ENCODE data around the gene GART. TPM values are rescaled to one million over a fixed set of nuclear protein-coding genes. Genes with fewer than 3 reads are reported as not detected.

GART gene
- polyA plus RNA-seq, 2 donors = 10.6 to 27.1 TPM

DNA sequence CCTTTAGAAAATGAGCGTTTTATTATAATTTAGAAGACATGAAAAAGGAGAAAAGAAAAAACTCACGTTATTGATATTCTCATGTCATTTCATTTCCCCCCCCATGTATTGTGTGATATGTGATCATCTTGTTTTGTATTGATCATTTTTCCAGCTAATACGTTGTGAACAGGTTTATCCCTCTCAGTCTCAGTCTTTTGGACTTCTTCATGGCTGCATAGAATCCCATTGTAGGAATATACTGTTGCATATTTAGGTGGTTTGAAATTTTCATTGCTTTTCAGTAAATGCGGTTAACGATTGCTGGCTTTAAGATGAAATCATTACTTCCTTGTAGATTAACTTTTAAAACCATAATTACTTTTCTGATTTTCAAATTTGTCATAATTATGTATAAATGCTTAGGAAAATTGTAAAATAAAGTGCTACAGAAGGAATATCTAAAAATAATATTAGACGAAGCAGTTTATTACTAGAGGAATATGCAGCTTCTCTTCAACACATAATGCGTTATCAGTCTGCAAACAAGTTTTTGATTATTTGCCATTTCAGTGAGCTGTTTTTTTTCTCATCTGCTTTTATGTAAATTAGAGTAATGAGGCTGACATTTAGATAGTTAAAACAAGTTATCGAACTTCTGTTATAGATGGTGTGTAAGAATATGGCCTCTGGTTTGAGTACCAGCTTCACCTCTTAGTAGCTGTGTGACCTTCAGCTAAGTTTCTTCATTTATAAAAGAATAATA lies 2.7 kb upstream of the GART start:
- 2 to 6% methylated on average over 8 of the region's 8 CpGs for WGBS, 2 donors
- peak overlapping the region in 1 of 2 donors; percentile 93 for H3K4me3 ChIP-seq (ENCODE audit: low read depth in 1 of 2, low read length in 2 of 2)

DNA sequence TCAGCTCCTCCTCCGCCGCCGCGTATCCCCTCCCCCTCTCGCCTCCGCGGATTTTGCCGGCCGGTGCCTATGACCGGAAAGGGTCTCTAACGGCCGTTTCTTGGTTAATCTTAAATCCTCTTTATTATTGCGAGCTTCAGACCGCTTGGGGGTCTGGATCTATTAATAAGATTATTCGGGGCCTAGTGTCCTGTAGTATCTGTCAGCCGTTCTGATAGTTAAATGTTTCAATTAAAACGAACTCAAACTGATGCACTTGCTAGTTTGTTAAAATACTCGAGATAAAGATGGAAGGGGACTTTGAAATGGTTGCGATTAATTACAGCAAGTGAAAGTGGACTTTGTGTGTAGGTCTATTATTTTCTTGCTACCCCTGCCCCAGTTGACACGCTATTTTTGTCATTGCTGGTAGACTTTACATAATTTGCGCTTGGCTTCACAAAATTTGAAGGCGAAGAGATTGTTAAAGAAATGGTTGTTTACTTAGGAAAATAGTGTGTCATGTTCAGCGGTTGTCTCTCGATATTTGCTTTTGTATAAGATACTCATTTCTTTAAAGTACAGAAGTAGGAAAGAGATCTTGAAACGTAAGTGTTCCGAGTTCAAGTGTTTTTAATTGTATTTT lies 1.7 kb upstream of the GART start:
- H3K36me3 ChIP-seq (ENCODE audit: control insufficient read depth in 2 of 2, insufficient read depth in 2 of 2, low read length in 1 of 2) = no peaks in the 10 kb centered on the region
- no peaks in the 10 kb centered on the region for H3K4me1 ChIP-seq (ENCODE audit: control insufficient read depth in 2 of 2, insufficient read depth in 2 of 2, low read length in 1 of 2)
- 0 to 1% methylated on average over 26 of the region's 26 CpGs for WGBS, 2 donors

More for the DNA sequence above, 2.7 kb upstream of the GART start:
- Histone ChIP-seq H3K27me3 (ENCODE audit: control insufficient read depth in 1 of 2, insufficient read depth in 2 of 2, low read length in 2 of 2) (no peaks in the 10 kb centered on the region), H3K27ac (ENCODE audit: low read depth in 2 of 2, low read length in 1 of 2) (no peak overlapping the region), H3K36me3 (ENCODE audit: control insufficient read depth in 2 of 2, insufficient read depth in 2 of 2, low read length in 1 of 2) (peaks cover 1% of the 10 kb centered on the region in 2 donors), H3K4me1 (ENCODE audit: control insufficient read depth in 2 of 2, insufficient read depth in 2 of 2, low read length in 1 of 2) (no peaks in the 10 kb centered on the region), H3K9me3 (ENCODE audit: control insufficient read depth in 2 of 2, insufficient read depth in 1 of 2, low read depth in 1 of 2, low read length in 1 of 2) (no peaks in the 10 kb centered on the region)

DNA sequence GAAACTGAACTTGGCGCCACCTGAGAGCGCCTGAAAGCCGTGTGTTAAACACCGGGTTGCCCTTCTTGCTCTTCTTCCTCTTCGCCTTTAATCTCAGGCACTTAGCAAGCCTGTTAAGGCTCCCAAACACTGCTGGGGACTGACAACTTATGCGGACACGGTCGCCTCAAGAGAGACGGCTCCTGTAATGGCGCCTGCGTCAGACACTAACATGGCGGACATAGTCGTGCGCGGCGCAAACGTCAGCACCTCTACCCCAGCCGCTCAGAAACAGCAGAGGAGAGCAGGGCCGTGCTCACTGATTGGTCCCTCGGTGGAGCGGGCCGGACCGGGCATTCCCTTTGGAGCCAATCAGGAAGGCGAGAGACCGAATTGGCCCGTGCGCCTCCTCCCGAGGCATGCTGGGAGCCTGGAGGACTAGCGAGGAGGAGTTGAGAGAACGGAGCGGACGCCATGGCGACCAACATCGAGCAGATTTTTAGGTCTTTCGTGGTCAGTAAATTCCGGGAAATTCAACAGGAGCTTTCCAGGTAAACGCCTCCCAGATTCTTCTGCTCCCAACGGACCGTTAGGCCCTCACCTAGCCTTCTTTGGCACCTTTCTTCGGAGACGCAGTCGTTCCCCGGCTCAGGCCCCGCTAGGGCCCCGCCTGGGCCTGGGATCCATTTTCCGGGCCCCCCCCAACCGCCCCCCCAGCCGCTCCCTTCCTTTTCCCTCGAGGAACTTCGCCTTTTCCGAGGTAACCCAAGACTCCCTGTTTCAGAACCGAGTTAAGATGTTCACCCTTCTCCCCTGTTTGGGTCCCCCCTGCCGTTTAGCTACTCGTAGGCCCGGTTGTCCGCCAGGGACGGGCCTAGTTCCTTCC lies 955 bp upstream of the GART start, which contains the start of gene SON:
SON (plus strand) TSS at position 399 of the 865 bp plus-strand sequence; CDS start at position 454, 55 bp downstream.
- Histone ChIP-seq H3K9me3 (ENCODE audit: control insufficient read depth in 2 of 2, insufficient read depth in 1 of 2, low read depth in 1 of 2, low read length in 1 of 2) (no peaks in the 10 kb centered on the region), H3K36me3 (ENCODE audit: control insufficient read depth in 2 of 2, insufficient read depth in 2 of 2, low read length in 1 of 2) (no peaks in the 10 kb centered on the region), H3K27me3 (ENCODE audit: control insufficient read depth in 1 of 2, insufficient read depth in 2 of 2, low read length in 2 of 2) (no peaks in the 10 kb centered on the region), H3K27ac (ENCODE audit: low read depth in 2 of 2, low read length in 1 of 2) (peak within 1 kb of the TSS; percentile 100), H3K4me3 (ENCODE audit: low read depth in 1 of 2, low read length in 2 of 2) (peak within 1 kb of the TSS; percentile 74 to 93), H3K4me1 (ENCODE audit: control insufficient read depth in 2 of 2, insufficient read depth in 2 of 2, low read length in 1 of 2) (no peaks in the 10 kb centered on the region)
- 0 to 1% methylated on average over 56 of the region's 57 CpGs for WGBS, 2 donors

More for the DNA sequence above, 1.7 kb upstream of the GART start:
- H3K4me3 ChIP-seq (ENCODE audit: low read depth in 1 of 2, low read length in 2 of 2) = peak overlapping the region; percentile 74 to 93
- H3K27ac ChIP-seq (ENCODE audit: low read depth in 2 of 2, low read length in 1 of 2) = peak overlapping the region; percentile 98
- no peaks in the 10 kb centered on the region for H3K27me3 ChIP-seq (ENCODE audit: control insufficient read depth in 1 of 2, insufficient read depth in 2 of 2, low read length in 2 of 2)
- H3K9me3 ChIP-seq (ENCODE audit: control insufficient read depth in 2 of 2, insufficient read depth in 1 of 2, low read depth in 1 of 2, low read length in 1 of 2) = no peaks in the 10 kb centered on the region

DNA sequence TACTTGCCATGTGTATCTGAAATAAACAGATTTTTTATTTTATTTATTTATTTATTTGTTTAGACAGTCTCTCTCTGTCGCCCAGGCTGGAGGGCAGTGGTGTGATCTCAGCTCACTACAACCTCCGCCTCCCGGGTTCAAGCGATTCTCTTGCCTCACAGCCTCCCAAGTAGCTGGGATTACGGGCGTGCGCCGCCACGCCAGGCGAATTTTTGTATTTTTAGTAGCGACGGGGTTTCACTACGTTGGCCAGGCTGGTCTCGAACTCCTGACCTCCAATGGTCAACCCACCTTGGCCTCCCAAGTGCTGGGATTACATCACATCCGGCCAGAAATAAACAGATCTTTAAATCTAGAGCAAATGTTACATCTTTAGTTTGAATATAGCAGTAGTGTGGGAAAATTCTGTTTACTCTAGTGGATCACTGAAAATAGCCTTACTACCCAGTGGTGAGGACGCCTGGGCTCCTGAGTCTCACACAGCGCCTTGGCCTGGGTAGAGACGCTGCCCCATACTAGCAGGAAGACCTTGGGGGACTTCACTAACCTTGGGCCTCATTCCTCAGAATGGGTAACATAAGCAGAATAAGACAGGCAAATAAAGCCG lies 709 bp downstream of the GART start:
- WGBS, 2 donors = 47 to 48% methylated on average over 19 of the region's 19 CpGs
- Histone ChIP-seq H3K4me1 (ENCODE audit: control insufficient read depth in 2 of 2, insufficient read depth in 2 of 2, low read length in 1 of 2) (no peaks in the 10 kb centered on the region), H3K27ac (ENCODE audit: low read depth in 2 of 2, low read length in 1 of 2) (peak overlapping the region; percentile 80 to 100), H3K9me3 (ENCODE audit: control insufficient read depth in 2 of 2, insufficient read depth in 1 of 2, low read depth in 1 of 2, low read length in 1 of 2) (no peaks in the 10 kb centered on the region), H3K27me3 (ENCODE audit: control insufficient read depth in 1 of 2, insufficient read depth in 2 of 2, low read length in 2 of 2) (no peaks in the 10 kb centered on the region), H3K36me3 (ENCODE audit: control insufficient read depth in 2 of 2, insufficient read depth in 2 of 2, low read length in 1 of 2) (peaks cover 0 to 5% of the 10 kb centered on the region in 2 donors), H3K4me3 (ENCODE audit: low read depth in 1 of 2, low read length in 2 of 2) (peak overlapping the region; percentile 36 to 93)

- 51 to 63% methylated on average over 3 of the region's 3 CpGs for WGBS, 2 donors
- H3K4me3 ChIP-seq (ENCODE audit: low read depth in 1 of 2, low read length in 2 of 2) = peak overlapping the region in 1 of 2 donors; percentile 93
- H3K27me3 ChIP-seq (ENCODE audit: control insufficient read depth in 1 of 2, insufficient read depth in 2 of 2, low read length in 2 of 2) = no peaks in the 10 kb centered on the region
- no peaks in the 10 kb centered on the region for H3K4me1 ChIP-seq (ENCODE audit: control insufficient read depth in 2 of 2, insufficient read depth in 2 of 2, low read length in 1 of 2)
- H3K36me3 ChIP-seq (ENCODE audit: control insufficient read depth in 2 of 2, insufficient read depth in 2 of 2, low read length in 1 of 2) = peaks cover 0 to 5% of the 10 kb centered on the region in 2 donors
- no peak overlapping the region for H3K27ac ChIP-seq (ENCODE audit: low read depth in 2 of 2, low read length in 1 of 2)
- no peaks in the 10 kb centered on the region for H3K9me3 ChIP-seq (ENCODE audit: control insufficient read depth in 2 of 2, insufficient read depth in 1 of 2, low read depth in 1 of 2, low read length in 1 of 2)
Observed at GRCh38 chr21:33540711-33541104, 1.2 kb downstream of the GART start.

DNA sequence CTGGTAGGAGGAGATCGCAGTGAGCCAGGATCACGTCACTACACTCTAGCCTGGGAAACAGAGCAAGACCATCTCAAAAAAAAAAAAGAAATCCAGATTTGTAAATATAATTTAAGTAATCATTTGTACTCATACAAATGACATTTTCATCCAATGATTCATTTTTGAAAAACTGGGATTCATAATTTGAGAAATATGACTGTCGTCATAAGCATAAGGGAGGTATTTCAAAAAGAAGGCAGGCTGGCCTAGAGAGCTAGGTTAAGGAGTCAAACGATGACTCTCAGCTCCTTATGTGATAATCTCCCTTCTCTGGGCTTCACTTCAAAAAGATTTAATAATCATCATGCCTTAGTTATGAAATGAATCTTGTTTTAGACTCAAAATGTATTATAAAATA lies 2.3 kb downstream of the GART start:
- 77 to 82% methylated on average over 4 of the region's 4 CpGs for WGBS, 2 donors
- Histone ChIP-seq H3K27ac (ENCODE audit: low read depth in 2 of 2, low read length in 1 of 2) (no peak overlapping the region), H3K36me3 (ENCODE audit: control insufficient read depth in 2 of 2, insufficient read depth in 2 of 2, low read length in 1 of 2) (peaks cover under 1 to 5% of the 10 kb centered on the region in 2 donors), H3K27me3 (ENCODE audit: control insufficient read depth in 1 of 2, insufficient read depth in 2 of 2, low read length in 2 of 2) (no peaks in the 10 kb centered on the region), H3K4me3 (ENCODE audit: low read depth in 1 of 2, low read length in 2 of 2) (no peak overlapping the region), H3K9me3 (ENCODE audit: control insufficient read depth in 2 of 2, insufficient read depth in 1 of 2, low read depth in 1 of 2, low read length in 1 of 2) (no peaks in the 10 kb centered on the region), H3K4me1 (ENCODE audit: control insufficient read depth in 2 of 2, insufficient read depth in 2 of 2, low read length in 1 of 2) (no peaks in the 10 kb centered on the region)

GRCh38 chr21:33537212-33537611 lies 4.7 kb downstream of the GART start:
- 95 to 98% methylated on average over 2 of the region's 2 CpGs for WGBS, 2 donors
- Histone ChIP-seq H3K9me3 (ENCODE audit: control insufficient read depth in 2 of 2, insufficient read depth in 1 of 2, low read depth in 1 of 2, low read length in 1 of 2) (no peaks in the 10 kb centered on the region), H3K27me3 (ENCODE audit: control insufficient read depth in 1 of 2, insufficient read depth in 2 of 2, low read length in 2 of 2) (no peaks in the 10 kb centered on the region), H3K4me1 (ENCODE audit: control insufficient read depth in 2 of 2, insufficient read depth in 2 of 2, low read length in 1 of 2) (no peaks in the 10 kb centered on the region), H3K27ac (ENCODE audit: low read depth in 2 of 2, low read length in 1 of 2) (no peak overlapping the region), H3K4me3 (ENCODE audit: low read depth in 1 of 2, low read length in 2 of 2) (no peak overlapping the region), H3K36me3 (ENCODE audit: control insufficient read depth in 2 of 2, insufficient read depth in 2 of 2, low read length in 1 of 2) (peaks cover 5 to 8% of the 10 kb centered on the region in 2 donors)

GRCh38 chr21:33531007-33531406 lies 10.9 kb downstream of the GART start:
- Histone ChIP-seq H3K9me3 (ENCODE audit: control insufficient read depth in 2 of 2, insufficient read depth in 1 of 2, low read depth in 1 of 2, low read length in 1 of 2) (no peaks in the 10 kb centered on the region), H3K27me3 (ENCODE audit: control insufficient read depth in 1 of 2, insufficient read depth in 2 of 2, low read length in 2 of 2) (no peaks in the 10 kb centered on the region), H3K4me3 (ENCODE audit: low read depth in 1 of 2, low read length in 2 of 2) (no peak overlapping the region), H3K36me3 (ENCODE audit: control insufficient read depth in 2 of 2, insufficient read depth in 2 of 2, low read length in 1 of 2) (peaks cover 7 to 16% of the 10 kb centered on the region in 2 donors), H3K4me1 (ENCODE audit: control insufficient read depth in 2 of 2, insufficient read depth in 2 of 2, low read length in 1 of 2) (no peaks in the 10 kb centered on the region), H3K27ac (ENCODE audit: low read depth in 2 of 2, low read length in 1 of 2) (no peak overlapping the region)
- 86 to 90% methylated on average over 3 of the region's 3 CpGs for WGBS, 2 donors

- H3K27me3 ChIP-seq (ENCODE audit: control insufficient read depth in 1 of 2, insufficient read depth in 2 of 2, low read length in 2 of 2) = no peaks in the 10 kb centered on the region
- no peak overlapping the region for H3K4me3 ChIP-seq (ENCODE audit: low read depth in 1 of 2, low read length in 2 of 2)
- no peaks in the 10 kb centered on the region for H3K9me3 ChIP-seq (ENCODE audit: control insufficient read depth in 2 of 2, insufficient read depth in 1 of 2, low read depth in 1 of 2, low read length in 1 of 2)
- H3K4me1 ChIP-seq (ENCODE audit: control insufficient read depth in 2 of 2, insufficient read depth in 2 of 2, low read length in 1 of 2) = no peaks in the 10 kb centered on the region
- H3K36me3 ChIP-seq (ENCODE audit: control insufficient read depth in 2 of 2, insufficient read depth in 2 of 2, low read length in 1 of 2) = peaks cover 8 to 11% of the 10 kb centered on the region in 2 donors
- 75 to 85% methylated on average over 1 of the region's 1 CpG for WGBS, 2 donors
- no peak overlapping the region for H3K27ac ChIP-seq (ENCODE audit: low read depth in 2 of 2, low read length in 1 of 2)
Observed at GRCh38 chr21:33522953-33523349, 19.0 kb downstream of the GART start.
